Keratinocyte (primary cell): ENCODE results near the gene SOX10. TPM values are rescaled to one million over a fixed set of nuclear protein-coding genes. Genes with fewer than 3 reads are reported as not detected.

ENCODE experiments used
- DNase-seq: peaks from one replicate; pipeline ENCODE4 v3.0.0-alpha.2; 2011; ENCODE audit warnings: low read depth, missing footprints, low spot score
- FAIRE-seq: peaks from 2 replicates; lab custom pipeline; 2011; peaks lifted over from hg19 to GRCh38; lab: Jason Lieb, UNC
- H2AFZ ChIP-seq: 2 replicates; pipeline ENCODE4 v1.6.0; 2012; ENCODE audit warnings: low read length, control low read depth, inconsistent platforms; ENCODE audit not compliant: control insufficient read depth
- H3K27ac ChIP-seq: 2 replicates; pipeline ENCODE4 v1.5.1; 2011; ENCODE audit warnings: low read length; ENCODE audit not compliant: control insufficient read depth, insufficient read depth
- H3K27me3 ChIP-seq: 3 replicates; pipeline ENCODE4 v1.6.0; 2011; ENCODE audit warnings: low read length; ENCODE audit not compliant: control insufficient read depth, insufficient read depth; ENCODE audit errors: extremely low read depth
- H3K36me3 ChIP-seq, 2 experiments: 2 replicates in 1 of 2; 3 replicates in 1 of 2; pipeline ENCODE4 v1.5.1; 2011; ENCODE audit warnings: low read length in 2 of 2, mild to moderate bottlenecking in 1 of 2; ENCODE audit not compliant: control insufficient read depth in 2 of 2, insufficient read depth in 2 of 2; ENCODE audit errors: extremely low read depth in 1 of 2
- H3K4me1 ChIP-seq: 3 replicates; pipeline ENCODE4 v1.5.1; 2011; ENCODE audit warnings: low read length; ENCODE audit not compliant: control insufficient read depth, insufficient read depth; ENCODE audit errors: extremely low read depth
- H3K4me2 ChIP-seq: 3 replicates; pipeline ENCODE4 v1.6.0; 2011; ENCODE audit warnings: low read depth, low read length; ENCODE audit not compliant: control insufficient read depth, insufficient read depth; ENCODE audit errors: extremely low read depth
- H3K4me3 ChIP-seq, 3 experiments: fragments of 200-600 bp in 1 of 3; sonication (generic) in 1 of 3; 2 replicates in 2 of 3; 3 replicates in 1 of 3; pipeline ENCODE4 v1.5.1; 2011 to 2016; ENCODE audit warnings: low read length in 3 of 3, mild to moderate bottlenecking in 3 of 3, control low read depth in 2 of 3, inconsistent platforms in 1 of 3, low read depth in 1 of 3, mixed read lengths in 1 of 3, mixed run types in 1 of 3, moderate library complexity in 1 of 3; ENCODE audit not compliant: control insufficient read depth in 2 of 3, insufficient read depth in 2 of 3; ENCODE audit errors: extremely low read depth in 1 of 3
- H3K79me2 ChIP-seq: 2 replicates; pipeline ENCODE4 v1.6.0; 2012; ENCODE audit warnings: low read length; ENCODE audit not compliant: control insufficient read depth, insufficient read depth
- H3K9ac ChIP-seq: 3 replicates; pipeline ENCODE4 v1.6.0; 2011; ENCODE audit warnings: low read length; ENCODE audit not compliant: control insufficient read depth, insufficient read depth; ENCODE audit errors: extremely low read depth
- H3K9me1 ChIP-seq: 3 replicates; pipeline ENCODE4 v1.6.0; 2011; ENCODE audit warnings: low read length; ENCODE audit not compliant: control insufficient read depth, insufficient read depth; ENCODE audit errors: extremely low read depth
- H3K9me3 ChIP-seq: 2 replicates; pipeline ENCODE4 v1.5.1; 2012; ENCODE audit warnings: low read depth, low read length; ENCODE audit not compliant: control insufficient read depth
- H4K20me1 ChIP-seq: 3 replicates; pipeline ENCODE4 v1.6.0; 2011; ENCODE audit warnings: low read length; ENCODE audit not compliant: control insufficient read depth, insufficient read depth; ENCODE audit errors: extremely low read depth
- EZH2 ChIP-seq: IDR thresholded peaks from one replicate; pipeline ENCODE4 v1.6.1; 2012; ENCODE audit warnings: inconsistent platforms, mild to moderate bottlenecking, low read length, moderate library complexity
- dilution Hi-C: fragments of 300-500 bp; cut with MboI; formaldehyde crosslinking; loops from one replicate; pipeline ENCODE4 v1.7.0; 2020; ENCODE audit warnings: low sequenced_read_pairs; ENCODE audit not compliant: extremely low pct_ligation_motif_present
- polyA plus RNA-seq, 5 experiments: library from polyadenylated mRNA; depleted of rRNA in 3 of 5; stranded (reverse) in 3 of 5; stranded (forward) in 1 of 5; unstranded in 1 of 5; fragments of >200 nt; gene quantifications; 1 replicate in 1 of 5; 2 replicates in 3 of 5; 3 replicates in 1 of 5; pipeline versions ENCODE4 v1.2.1 to v1.2.3, GENCODE V29; 2011 to 2012; ENCODE audit warnings: missing spikeins in 2 of 5, low read depth in 1 of 5, low replicate concordance in 1 of 5
- TF ChIP-seq, protein P1 (sequence below), 3 experiments: IDR thresholded peaks in 1 of 3; conservative IDR thresholded peaks in 1 of 3; optimal IDR thresholded peaks in 1 of 3; 2 replicates in 2 of 3; 3 replicates in 1 of 3; pipeline versions ENCODE3 to v1.5.1; 2011; ENCODE audit warnings: low read length in 3 of 3, mild to moderate bottlenecking in 3 of 3, moderate library complexity in 2 of 3, control low read depth in 1 of 3, inconsistent platforms in 1 of 3; ENCODE audit not compliant: insufficient read depth in 2 of 3; ENCODE audit errors: extremely low read depth in 1 of 3

Gene SOX10
- polyA plus RNA-seq, 1 donor (not counting 4 experiments of a cell fraction or from before 2014, with no cell fraction given), result not detected

DNA sequence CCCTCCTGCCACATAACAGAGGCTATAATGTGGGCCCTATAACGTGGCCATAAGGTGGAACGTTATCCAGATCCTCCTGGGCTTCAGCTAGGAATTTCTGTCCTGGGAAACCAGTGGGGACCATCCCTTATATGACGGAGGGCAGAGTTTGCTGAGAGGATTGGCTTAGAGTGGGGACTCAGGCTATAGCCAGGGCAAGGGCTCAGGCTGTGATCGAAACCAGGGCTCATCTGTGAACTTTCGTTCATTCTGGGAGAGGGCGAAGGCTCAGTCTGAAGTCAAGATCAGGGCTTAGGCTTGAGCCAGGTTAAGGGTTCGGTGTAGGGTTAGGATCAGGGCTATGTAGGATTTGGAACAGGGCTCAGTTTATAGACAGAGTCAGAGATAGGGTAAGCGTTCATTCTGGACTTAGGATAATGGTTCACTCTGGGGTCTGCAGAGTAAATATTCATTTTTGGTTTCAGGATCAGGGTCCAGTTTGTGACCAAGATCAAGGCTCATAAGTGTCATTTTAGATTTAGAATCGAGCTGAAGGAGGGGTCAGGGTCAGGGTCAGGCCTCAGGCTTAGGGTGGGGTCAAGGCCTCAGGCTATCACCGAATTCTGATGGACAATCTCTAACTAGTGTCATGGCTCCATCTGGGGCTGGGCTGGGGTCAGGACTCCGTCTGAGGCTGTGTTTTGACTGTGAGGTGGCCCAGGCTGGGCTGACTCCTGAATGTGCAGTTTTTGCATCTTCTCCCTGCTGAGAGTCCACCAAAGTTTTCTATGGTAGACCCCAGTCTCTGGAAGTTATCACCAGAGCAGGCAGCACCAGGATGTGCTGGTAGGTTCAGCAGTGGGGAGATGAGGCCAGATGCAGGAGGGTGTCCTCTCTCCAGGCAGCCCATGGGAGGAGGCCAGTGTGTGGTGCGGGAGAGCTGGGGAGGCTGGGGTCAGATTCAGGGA, 33.9 kb upstream of the SOX10 start:
- H3K79me2 ChIP-seq, result no peaks in the 10 kb centered on the region
- no peak overlapping the region for H3K27ac ChIP-seq
- dilution Hi-C loops, result no loop called here
- no peak overlapping the region for H2AFZ ChIP-seq
- no peaks in the 10 kb centered on the region for H3K36me3 ChIP-seq
- no peak overlapping the region for H3K4me2 ChIP-seq
- H4K20me1 ChIP-seq, result no peaks in the 10 kb centered on the region
- no peak overlapping the region for H3K9ac ChIP-seq
- peaks cover 9% of the 10 kb centered on the region for H3K4me1 ChIP-seq
- H3K9me1 ChIP-seq, result no peaks in the 10 kb centered on the region
- FAIRE-seq, result no peak
- no peak for TF ChIP-seq EZH2
- TF ChIP-seq, protein P1, sequence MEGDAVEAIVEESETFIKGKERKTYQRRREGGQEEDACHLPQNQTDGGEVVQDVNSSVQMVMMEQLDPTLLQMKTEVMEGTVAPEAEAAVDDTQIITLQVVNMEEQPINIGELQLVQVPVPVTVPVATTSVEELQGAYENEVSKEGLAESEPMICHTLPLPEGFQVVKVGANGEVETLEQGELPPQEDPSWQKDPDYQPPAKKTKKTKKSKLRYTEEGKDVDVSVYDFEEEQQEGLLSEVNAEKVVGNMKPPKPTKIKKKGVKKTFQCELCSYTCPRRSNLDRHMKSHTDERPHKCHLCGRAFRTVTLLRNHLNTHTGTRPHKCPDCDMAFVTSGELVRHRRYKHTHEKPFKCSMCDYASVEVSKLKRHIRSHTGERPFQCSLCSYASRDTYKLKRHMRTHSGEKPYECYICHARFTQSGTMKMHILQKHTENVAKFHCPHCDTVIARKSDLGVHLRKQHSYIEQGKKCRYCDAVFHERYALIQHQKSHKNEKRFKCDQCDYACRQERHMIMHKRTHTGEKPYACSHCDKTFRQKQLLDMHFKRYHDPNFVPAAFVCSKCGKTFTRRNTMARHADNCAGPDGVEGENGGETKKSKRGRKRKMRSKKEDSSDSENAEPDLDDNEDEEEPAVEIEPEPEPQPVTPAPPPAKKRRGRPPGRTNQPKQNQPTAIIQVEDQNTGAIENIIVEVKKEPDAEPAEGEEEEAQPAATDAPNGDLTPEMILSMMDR (optimal IDR thresholded peaks at IDR 0.05 in 1 of 3, IDR thresholded peaks at IDR 0.05 in 1 of 3, conservative IDR thresholded peaks at IDR 0.05 in 1 of 3; ENCODE audit: extremely low read depth in 1 of 3, insufficient read depth in 2 of 3, low read length in 3 of 3), result no peak
- no peaks in the 10 kb centered on the region for H3K27me3 ChIP-seq
- H3K9me3 ChIP-seq, result no peaks in the 10 kb centered on the region
- no peak overlapping the region for H3K4me3 ChIP-seq
- DNase-seq, result no peak

DNA sequence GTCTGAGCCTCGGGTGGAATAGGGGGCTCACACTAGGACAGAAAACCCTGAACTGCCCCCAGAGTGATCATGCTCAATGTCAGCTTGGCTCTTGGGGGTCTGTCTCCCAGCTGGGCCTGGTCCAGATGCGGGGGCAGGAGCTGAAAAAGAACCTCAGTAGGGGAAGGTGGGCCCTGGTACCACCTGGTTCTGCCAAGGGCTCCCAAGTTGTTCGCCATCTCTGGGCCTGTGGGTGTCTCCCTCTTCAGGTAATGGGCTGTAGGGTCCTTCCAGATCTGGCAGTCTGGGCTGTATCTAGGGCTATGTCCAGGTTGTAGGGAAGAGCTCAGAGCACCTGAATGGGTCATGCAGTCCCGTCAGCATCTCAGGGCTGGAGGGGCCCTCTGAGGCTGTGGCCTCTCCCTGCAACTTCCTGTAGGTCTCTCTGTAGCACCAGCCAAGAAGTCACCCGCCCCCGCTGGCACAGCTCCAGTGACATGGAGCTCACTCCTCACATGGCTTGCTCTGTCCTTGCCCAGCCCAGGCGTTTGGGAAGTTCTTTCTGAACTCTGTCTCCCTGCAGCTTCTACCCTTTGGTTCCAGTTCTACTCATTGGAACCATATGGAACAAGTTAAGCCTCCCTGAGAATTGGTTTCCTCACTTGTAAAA, 33.0 kb upstream of the SOX10 start:
- DNase-seq, result no peak
- Histone ChIP-seq H3K4me2 (no peak overlapping the region), H3K4me3 (no peak overlapping the region), H3K79me2 (no peaks in the 10 kb centered on the region), H3K9me3 (no peaks in the 10 kb centered on the region), H2AFZ (peak overlapping the region; percentile 15), H3K27me3 (no peaks in the 10 kb centered on the region), H3K9me1 (no peaks in the 10 kb centered on the region), H4K20me1 (no peaks in the 10 kb centered on the region), H3K36me3 (no peaks in the 10 kb centered on the region), H3K27ac (no peak overlapping the region), H3K4me1 (peaks cover 9% of the 10 kb centered on the region), H3K9ac (no peak overlapping the region)
- TF ChIP-seq, protein P1 (optimal IDR thresholded peaks at IDR 0.05 in 1 of 3, IDR thresholded peaks at IDR 0.05 in 1 of 3, conservative IDR thresholded peaks at IDR 0.05 in 1 of 3; ENCODE audit: extremely low read depth in 1 of 3, insufficient read depth in 2 of 3, low read length in 3 of 3), result peak in 1 of 3 experiments; percentile 12
- TF ChIP-seq EZH2, result no peak
- FAIRE-seq, result no peak
- dilution Hi-C loops, result no loop called here
